GM12878 (cell line): Measurements from ENCODE around the gene AFTPH. TPM values are rescaled to one million over a fixed set of nuclear protein-coding genes. Genes with fewer than 3 reads are reported as not detected.

ENCODE experiments used
- ATAC-seq: fragments of 200-7000 bp; cut with Tn5 transposase; 3 replicates; pipeline ENCODE4 v1.9.1; 2020; ENCODE audit warnings: mild to moderate bottlenecking, moderate library complexity
- BruUV-seq: library from RNA; stranded (reverse); fragments of 400-500 nt; replicated peaks from 2 replicates; lab custom pipeline; 2021; lab: Mats Ljungman, UMichigan
- CTCF ChIA-PET: fragments of 300-600 bp; sonication (Branson Sonifier 250); formaldehyde crosslinking; extraction: SDS; loops from one replicate; lab custom pipeline; 2021; ENCODE audit warnings: inconsistent platforms; lab: Yijun Ruan, JAX
- POLR2A ChIA-PET: fragments of 350-600 bp; formaldehyde crosslinking; extraction: SDS; loops from one replicate; lab custom pipeline; 2021; ENCODE audit warnings: inconsistent platforms; lab: Charles Lee
- RAD21 ChIA-PET: fragments of 300-600 bp; sonication (Branson Sonifier 250); formaldehyde crosslinking; loops from one replicate; lab custom pipeline; 2023; ENCODE audit warnings: antibody characterized with exemption; ENCODE audit not compliant: unreplicated experiment; lab: Charles Lee
- SMC1A ChIA-PET: fragments of 300-600 bp; sonication (Branson Sonifier 250); formaldehyde crosslinking; loops from one replicate; lab custom pipeline; 2023; ENCODE audit not compliant: unreplicated experiment, uncharacterized antibody; lab: Charles Lee
- DNase-seq: peaks from one replicate; pipeline ENCODE4 v3.0.0-alpha.2; 2011; ENCODE audit warnings: low read depth, low spot score
- FAIRE-seq: peaks from 3 replicates; lab custom pipeline; 2011; peaks lifted over from hg19 to GRCh38; lab: Jason Lieb, UNC
- H2AFZ ChIP-seq: 2 replicates; pipeline ENCODE4 v1.6.0; 2011; ENCODE audit warnings: low read depth, low read length, control low read depth; ENCODE audit not compliant: control insufficient read depth
- H3K27ac ChIP-seq: 2 replicates; pipeline ENCODE4 v1.5.1; 2011; ENCODE audit warnings: control low read depth; ENCODE audit not compliant: control insufficient read depth, insufficient read depth
- H3K27me3 ChIP-seq, 2 experiments: replicated peaks in 1 of 2; 2 replicates each; pipeline versions ENCODE4 v1.6.0 to v1.6.1; 2011; ENCODE audit warnings: low read length in 1 of 2; ENCODE audit not compliant: control insufficient read depth in 2 of 2, insufficient read depth in 2 of 2
- H3K36me3 ChIP-seq, 2 experiments: 2 replicates each; pipeline ENCODE4 v1.5.1; 2011; ENCODE audit warnings: low read length in 1 of 2; ENCODE audit not compliant: control insufficient read depth in 2 of 2, insufficient read depth in 2 of 2
- H3K4me1 ChIP-seq: 2 replicates; pipeline ENCODE4 v1.6.1; 2011; ENCODE audit warnings: mild to moderate bottlenecking, low read length, moderate library complexity, mixed read lengths; ENCODE audit not compliant: control insufficient read depth, insufficient read depth
- H3K4me2 ChIP-seq: 2 replicates; pipeline ENCODE4 v1.6.0; 2011; ENCODE audit warnings: control low read depth; ENCODE audit not compliant: control insufficient read depth, insufficient read depth
- H3K4me3 ChIP-seq: fragments of 200-600 bp; sonication (generic); 2 replicates; pipeline ENCODE4 v1.5.1; 2016
- H3K79me2 ChIP-seq: 2 replicates; pipeline ENCODE4 v1.6.0; 2011; ENCODE audit warnings: low read length; ENCODE audit not compliant: control insufficient read depth, insufficient read depth
- H3K9ac ChIP-seq: 2 replicates; pipeline ENCODE4 v1.8.0; 2011; ENCODE audit warnings: low read length, control low read depth, mixed read lengths; ENCODE audit not compliant: control insufficient read depth, insufficient read depth
- H3K9me3 ChIP-seq: replicated peaks from 3 replicates; pipeline ENCODE4 v1.5.1; 2011; ENCODE audit warnings: mild to moderate bottlenecking, low read length; ENCODE audit not compliant: control insufficient read depth, insufficient read depth
- H4K20me1 ChIP-seq: 2 replicates; pipeline ENCODE4 v1.6.0; 2011; ENCODE audit not compliant: control insufficient read depth, insufficient read depth
- ASH2L ChIP-seq: fragments of 300-600, 200-600 bp; sonication (generic); IDR thresholded peaks from 2 replicates; pipeline ENCODE4 v1.6.1; 2017; ENCODE audit warnings: low read depth, mild to moderate bottlenecking, borderline replicate concordance
- E4F1 ChIP-seq: fragments of 450-650 bp; IDR thresholded peaks from 2 replicates; pipeline ENCODE4 v1.6.1; 2018; ENCODE audit warnings: borderline replicate concordance, mild to moderate bottlenecking; ENCODE audit not compliant: partially characterized antibody
- EED ChIP-seq: sonication (generic); IDR thresholded peaks from 2 replicates; pipeline ENCODE4 v1.6.1; 2016; ENCODE audit warnings: antibody characterized with exemption, low read depth
- FOXM1 ChIP-seq: IDR thresholded peaks from 2 replicates; pipeline ENCODE4 v1.6.1; 2012; ENCODE audit warnings: low read depth, mild to moderate bottlenecking, inconsistent platforms, low read length, moderate library complexity
- IRF5 ChIP-seq: fragments of 450-650 bp; IDR thresholded peaks from 2 replicates; pipeline ENCODE4 v1.6.1; 2017; ENCODE audit warnings: borderline replicate concordance
- KAT2A ChIP-seq: conservative IDR thresholded peaks from 2 replicates; pipeline ENCODE4 v1.6.1; 2011; ENCODE audit warnings: low read depth, low read length; ENCODE audit not compliant: control insufficient read depth
- LARP7 ChIP-seq: fragments of 450-650 bp; IDR thresholded peaks from 2 replicates; pipeline ENCODE4 v1.6.1; 2017; ENCODE audit warnings: mild to moderate bottlenecking
- MAX ChIP-seq: IDR thresholded peaks from 2 replicates; pipeline ENCODE4 v1.6.1; 2012; ENCODE audit warnings: low read depth, low read length, improper control_type of control experiment
- MTA3 ChIP-seq: IDR thresholded peaks from 2 replicates; pipeline ENCODE4 v1.6.1; 2012; ENCODE audit warnings: low read length, inconsistent platforms, borderline replicate concordance
- RB1 ChIP-seq: fragments of 450-650 bp; formaldehyde crosslinking; IDR thresholded peaks from 2 replicates; pipeline ENCODE4 v1.6.1; 2017; ENCODE audit warnings: mild to moderate bottlenecking, borderline replicate concordance
- RUNX3 ChIP-seq: IDR thresholded peaks from 2 replicates; pipeline ENCODE4 v1.6.1; 2012; ENCODE audit warnings: low read length, inconsistent platforms
- SP1 ChIP-seq: IDR thresholded peaks from one replicate; pipeline ENCODE4 v1.6.1; 2011; ENCODE audit warnings: low read depth, low read length
- SRF ChIP-seq, 2 experiments: IDR thresholded peaks; 2 replicates each; pipeline ENCODE4 v1.6.1; 2011; ENCODE audit warnings: low read depth in 2 of 2, low read length in 2 of 2, mild to moderate bottlenecking in 1 of 2, moderate library complexity in 1 of 2
- SUZ12 ChIP-seq: fragments of 200-600 bp; sonication (generic); IDR thresholded peaks from one replicate; pipeline ENCODE4 v1.6.1; 2018; ENCODE audit warnings: antibody characterized with exemption, mild to moderate bottlenecking; ENCODE audit not compliant: unreplicated experiment
- ZBTB33 ChIP-seq: fragments of 450-650 bp; IDR thresholded peaks from 2 replicates; pipeline ENCODE4 v1.6.1; 2017; ENCODE audit warnings: mild to moderate bottlenecking
- ZNF217 ChIP-seq: fragments of 450-650 bp; IDR thresholded peaks from 2 replicates; pipeline ENCODE4 v1.6.1; 2017; ENCODE audit warnings: antibody characterized with exemption, mild to moderate bottlenecking
- ZSCAN29 ChIP-seq: fragments of 450-650 bp; IDR thresholded peaks from 2 replicates; pipeline ENCODE4 v1.6.1; 2017; ENCODE audit warnings: mild to moderate bottlenecking, moderate library complexity
- WGBS: methylation state at CpG from one replicate; pipeline ENCODE4 v1.1.6; 2016; ENCODE audit warnings: low lambda C conversion rate; ENCODE audit not compliant: insufficient replicate concordance, insufficient coverage; ENCODE audit errors: missing lambda C conversion rate; 5-methylcytosine and 5-hydroxymethylcytosine counted together
- in situ Hi-C: fragments of 300-500 bp; cut with MboI; formaldehyde crosslinking; loops from 9 replicates; pipeline ENCODE4 v1.14.3; 2018; ENCODE audit warnings: mixed read lengths
- intact Hi-C: fragments of 100-400 bp; cut with micrococcal nuclease; formaldehyde crosslinking; loops from one replicate; pipeline ENCODE4 v1.14.2; 2022; ENCODE audit not compliant: unreplicated experiment
- polyA plus RNA-seq, 11 experiments: library from polyadenylated mRNA; depleted of rRNA in 4 of 11; unstranded in 6 of 11; stranded (reverse) in 5 of 11; fragments of >200 nt; fragmentation: Nextera tagmentation in 4 of 11; fragmentation: Illumina TruSeq in 1 of 11; extraction: Ambion mirVana in 4 of 11; extraction: Trizol in 1 of 11; gene quantifications; 1 replicate in 1 of 11; 2 replicates in 10 of 11; pipeline versions ENCODE4 v1.2.1 to v1.2.3, GENCODE V29; 2011 to 2016; ENCODE audit warnings: inconsistent platforms in 2 of 11, missing spikeins in 2 of 11, low read depth in 1 of 11
- total RNA-seq, 4 experiments: library from RNA; depleted of rRNA in 3 of 4; stranded (reverse); fragments of >200 nt in 3 of 4; fragmentation: Illumina TruSeq in 1 of 4; extraction: Trizol in 1 of 4; gene quantifications; 2 replicates each; pipeline versions ENCODE4 v1.2.1 to v1.2.3, GENCODE V29; 2013 to 2021

AFTPH gene
- total and polyA plus RNA-seq, 10 of the 15 experiments (the other 5 are each of a cell fraction or from before 2014, with no cell fraction given): 25.6 to 77.3 (median 39.5) TPM

- no peak overlapping the region for H2AFZ ChIP-seq
Measured at GRCh38 chr2:64617631-64618151, 93.6 kb downstream of the AFTPH start.

More at GRCh38 chr2:64617631-64618151, 93.6 kb downstream of the AFTPH start:
- Histone ChIP-seq H3K79me2 (no peaks in the 10 kb centered on the region), H3K27me3 (no peaks in the 10 kb centered on the region), H3K36me3 (no peaks in the 10 kb centered on the region), H4K20me1 (no peaks in the 10 kb centered on the region), H3K27ac (no peak overlapping the region), H3K4me2 (no peak overlapping the region), H3K9ac (no peak overlapping the region), H3K4me3 (no peak overlapping the region), H3K9me3 (no peaks in the 10 kb centered on the region), H3K4me1 (peaks cover 11% of the 10 kb centered on the region)
- FAIRE-seq (no peak), DNase-seq (no peak), ATAC-seq (no peak)
- in situ Hi-C loops (no loop called here), intact Hi-C loops (no loop called here)
- ChIA-PET RAD21 (interaction anchor here (0.9 to 5.2 kb wide), 10 partner anchors 8 to 213 kb away, joined by 3 to 25 read pairs (median 3); no protein-coding TSS in a partner anchor), POLR2A (interaction anchor here (0.8 to 3.5 kb wide), 6 partner anchors 11 to 133 kb away, joined by 3 to 23 read pairs (median 3); no protein-coding TSS in a partner anchor), CTCF (interaction anchor here (0.7 to 4.1 kb wide), 9 partner anchors 8 to 290 kb away, joined by 3 to 18 read pairs (median 6); no protein-coding TSS in a partner anchor), SMC1A (interaction anchor here (0.7 to 5.4 kb wide), 12 partner anchors 11 to 131 kb away, joined by 3 to 35 read pairs (median 4); no protein-coding TSS in a partner anchor)
- no TSS peak for BruUV-seq
- 48% methylated on average over 6 of the region's 6 CpGs for WGBS
- TF ChIP-seq SP1 (no peak), IRF5 (no peak), SUZ12 (no peak), ZNF217 (no peak), ASH2L (no peak), MAX (no peak), EED (no peak), ZBTB33 (no peak), ZSCAN29 (no peak), LARP7 (no peak), FOXM1 (no peak), SRF (IDR thresholded peaks at IDR 0.05; ENCODE audit: low read depth in 2 of 2, low read length in 2 of 2) (no peak), KAT2A (no peak), E4F1 (no peak), RUNX3 (no peak), RB1 (no peak), MTA3 (no peak)
